GM23338 (cell line): ENCODE results near the gene SLC52A3. TPM values are rescaled to one million over a fixed set of nuclear protein-coding genes. Genes with fewer than 3 reads are reported as not detected.

Experiments used
- ATAC-seq: fragments of 200-7000 bp; cut with Tn5 transposase; 3 replicates; pipeline ENCODE4 v1.9.1; 2020
- DNase-seq: peaks from one replicate; pipeline ENCODE4 v3.0.0-alpha.2; 2015; ENCODE audit warnings: low spot score
- H2AFZ ChIP-seq: fragments of 200-600 bp; sonication (generic); 2 replicates; pipeline ENCODE4 v1.8.0; 2016; ENCODE audit warnings: antibody characterized with exemption, mild to moderate bottlenecking, moderate library complexity
- H3F3A ChIP-seq: fragments of 200-600 bp; sonication (generic); replicated peaks from 2 replicates; pipeline ENCODE4 v1.8.0; 2017; ENCODE audit warnings: antibody characterized with exemption, mixed run types, low read depth
- H3K27ac ChIP-seq: fragments of 200-600 bp; sonication (generic); 2 replicates; pipeline ENCODE4 v1.6.1; 2016; ENCODE audit warnings: low read depth
- H3K27me3 ChIP-seq: fragments of 200-600 bp; sonication (generic); 2 replicates; pipeline ENCODE4 v1.8.0; 2016; ENCODE audit warnings: mild to moderate bottlenecking, mixed run types, moderate library complexity; ENCODE audit not compliant: insufficient read depth
- H3K36me3 ChIP-seq: fragments of 200-600 bp; sonication (generic); 2 replicates; pipeline ENCODE4 v1.8.0; 2016; ENCODE audit warnings: mild to moderate bottlenecking; ENCODE audit not compliant: insufficient read depth
- H3K4me1 ChIP-seq: fragments of 200-600 bp; sonication (generic); 2 replicates; pipeline ENCODE4 v1.8.0; 2016; ENCODE audit warnings: mild to moderate bottlenecking, moderate library complexity; ENCODE audit not compliant: insufficient read depth
- H3K4me2 ChIP-seq: fragments of 200-600 bp; sonication (generic); 2 replicates; pipeline ENCODE4 v1.7.1; 2017; ENCODE audit warnings: mixed run types
- H3K4me3 ChIP-seq: fragments of 200-600 bp; sonication (generic); 2 replicates; pipeline ENCODE4 v1.6.1; 2016; ENCODE audit warnings: mixed run types
- H3K79me2 ChIP-seq: fragments of 200-600 bp; sonication (generic); replicated peaks from 2 replicates; pipeline ENCODE4 v1.8.0; 2017; ENCODE audit warnings: mild to moderate bottlenecking; ENCODE audit not compliant: insufficient read depth
- H3K9me2 ChIP-seq: fragments of 200-600 bp; sonication (generic); 2 replicates; pipeline ENCODE4 v1.8.0; 2017; ENCODE audit not compliant: insufficient read depth
- H4K20me1 ChIP-seq: fragments of 200-600 bp; sonication (generic); replicated peaks from 2 replicates; pipeline ENCODE4 v1.8.0; 2017; ENCODE audit warnings: mild to moderate bottlenecking; ENCODE audit not compliant: insufficient read depth
- H3K27ac Mint-ChIP-seq: 2 replicates; pipeline ENCODE4 v1.8.0; 2020; ENCODE audit warnings: inconsistent platforms, mild to moderate bottlenecking, moderate library complexity, mixed read lengths
- H3K27me3 Mint-ChIP-seq: 3 replicates; pipeline ENCODE4 v1.8.0; 2022; ENCODE audit warnings: low read depth, mild to moderate bottlenecking, moderate library complexity, mixed read lengths, inconsistent platforms; ENCODE audit not compliant: insufficient read depth, poor library complexity
- H3K36me3 Mint-ChIP-seq: 3 replicates; pipeline ENCODE4 v1.8.0; 2021; ENCODE audit warnings: low read depth, mild to moderate bottlenecking, inconsistent platforms, moderate library complexity, mixed read lengths
- H3K4me1 Mint-ChIP-seq: 3 replicates; pipeline ENCODE4 v1.8.0; 2020; ENCODE audit warnings: mild to moderate bottlenecking, inconsistent platforms, mixed read lengths
- H3K4me3 Mint-ChIP-seq: 3 replicates; pipeline ENCODE4 v1.8.0; 2021; ENCODE audit warnings: moderate library complexity, mild to moderate bottlenecking, inconsistent platforms, mixed read lengths
- H3K9me3 Mint-ChIP-seq: 3 replicates; pipeline ENCODE4 v1.8.0; 2020; ENCODE audit warnings: moderate library complexity, mild to moderate bottlenecking, inconsistent platforms, mixed read lengths
- CREB1 ChIP-seq: fragments of 250-450 bp; sonication (Bioruptor Pico); IDR thresholded peaks from 2 replicates; pipeline ENCODE4 v1.5.0; 2020; ENCODE audit warnings: low read depth, mild to moderate bottlenecking, moderate library complexity
- ETS1 ChIP-seq: IDR thresholded peaks from 2 replicates; pipeline ENCODE4 v1.6.1; 2016; ENCODE audit warnings: antibody characterized with exemption
- EZH2phosphoT487 ChIP-seq: fragments of 200-600 bp; sonication (generic); IDR thresholded peaks from one replicate; pipeline ENCODE4 v1.8.1; 2018; ENCODE audit warnings: antibody characterized with exemption; ENCODE audit not compliant: unreplicated experiment
- JUNB ChIP-seq: IDR thresholded peaks from one replicate; pipeline ENCODE4 v1.6.1; 2016; ENCODE audit warnings: antibody characterized with exemption; ENCODE audit not compliant: unreplicated experiment
- NANOG ChIP-seq: IDR thresholded peaks from 2 replicates; pipeline ENCODE4 v1.6.1; 2016; ENCODE audit warnings: antibody characterized with exemption, borderline replicate concordance
- POLR2AphosphoS5 ChIP-seq: IDR thresholded peaks from 2 replicates; pipeline ENCODE4 v1.6.1; 2016; ENCODE audit warnings: antibody characterized with exemption, low read depth
- REST ChIP-seq: IDR thresholded peaks from one replicate; pipeline ENCODE4 v1.6.1; 2018; ENCODE audit warnings: antibody characterized with exemption; ENCODE audit not compliant: unreplicated experiment
- ZNF114 ChIP-seq: fragments of 250-450 bp; sonication (Bioruptor Pico); IDR thresholded peaks from 2 replicates; pipeline ENCODE4 v1.5.0; 2020; ENCODE audit warnings: mild to moderate bottlenecking, moderate library complexity
- ZNF462 ChIP-seq: fragments of 250-450 bp; sonication (Bioruptor Pico); IDR thresholded peaks from 2 replicates; pipeline ENCODE4 v1.5.0; 2020; ENCODE audit warnings: mild to moderate bottlenecking, moderate library complexity
- polyA plus RNA-seq: library from polyadenylated mRNA; unstranded; fragments of >200 nt; fragmentation: Nextera tagmentation; extraction: Ambion mirVana; gene quantifications from 2 replicates; pipeline ENCODE4 v1.2.1, GENCODE V29; 2016
- total RNA-seq: library from RNA; depleted of rRNA; stranded (reverse); fragments of >200 nt; shearing (Covaris generic); gene quantifications from 2 replicates; pipeline ENCODE4 v1.2.3, GENCODE V29; 2014

SLC52A3 gene
- total and polyA plus RNA-seq, 2 experiments from 2014 or later = 2.3 to 4.5 TPM

GRCh38 chr20:796921-797320, 28.6 kb upstream of the SLC52A3 start:
- H3K36me3 ChIP-seq = peaks cover 5% of the 10 kb centered on the region
- no peak overlapping the region for H3K27ac ChIP-seq
- Mint-ChIP-seq H3K27ac (no peak overlapping the region), H3K4me3 (no peak overlapping the region), H3K36me3 (peaks cover 20% of the 10 kb centered on the region), H3K4me1 (no peaks in the 10 kb centered on the region; the same call in 2 of the 3 replicates), H3K9me3 (peaks cover 57% of the 10 kb centered on the region), H3K27me3 (peaks cover 6% of the 10 kb centered on the region)
- TF ChIP-seq EZH2phosphoT487 (no peak), ETS1 (no peak)
- H2AFZ ChIP-seq = no peak overlapping the region
- ATAC-seq (no peak), DNase-seq (no peak)
- no peak overlapping the region for H3K4me3 ChIP-seq
- no peak overlapping the region for H3K4me2 ChIP-seq
- H3K79me2 ChIP-seq = no peaks in the 10 kb centered on the region
- H4K20me1 ChIP-seq = no peaks in the 10 kb centered on the region
- no peaks in the 10 kb centered on the region for H3K4me1 ChIP-seq
- no peaks in the 10 kb centered on the region for H3K27me3 ChIP-seq
- no peaks in the 10 kb centered on the region for H3F3A ChIP-seq
- 0 out of 2 replicates have a peak, but pooled peaks cover 4% of the 10 kb centered on the region for H3K9me2 ChIP-seq

GRCh38 chr20:792248-792647, 23.9 kb upstream of the SLC52A3 start:
- H4K20me1 ChIP-seq = no peaks in the 10 kb centered on the region
- no peaks in the 10 kb centered on the region for H3K27me3 ChIP-seq
- Mint-ChIP-seq H3K27me3 (peaks cover 5% of the 10 kb centered on the region), H3K9me3 (peaks cover 47% of the 10 kb centered on the region), H3K36me3 (peaks cover 34% of the 10 kb centered on the region), H3K4me3 (no peak overlapping the region; the same call in 2 of the 3 replicates), H3K27ac (no peak overlapping the region), H3K4me1 (peaks cover 16% of the 10 kb centered on the region)
- H3K4me3 ChIP-seq = no peak overlapping the region
- H3K27ac ChIP-seq = no peak overlapping the region
- no peak overlapping the region for H2AFZ ChIP-seq
- H3F3A ChIP-seq = no peaks in the 10 kb centered on the region
- H3K4me1 ChIP-seq = peaks cover 10% of the 10 kb centered on the region
- peak; percentile 32 for DNase-seq
- no peak for ATAC-seq
- H3K9me2 ChIP-seq = 0 out of 2 replicates have a peak, but pooled peaks cover 4% of the 10 kb centered on the region
- peaks cover 6% of the 10 kb centered on the region for H3K36me3 ChIP-seq
- no peak overlapping the region for H3K4me2 ChIP-seq
- no peaks in the 10 kb centered on the region for H3K79me2 ChIP-seq
- TF ChIP-seq POLR2AphosphoS5 (no peak), ZNF462 (CRISPR knock-in tag) (no peak), CREB1 (CRISPR knock-in tag) (no peak), NANOG (no peak), ETS1 (no peak), JUNB (no peak), ZNF114 (CRISPR knock-in tag) (no peak), REST (no peak)
